Keratinocyte (primary cell): ENCODE results near the gene PHACTR1. TPM values are rescaled to one million over a fixed set of nuclear protein-coding genes. Genes with fewer than 3 reads are reported as not detected.

Experiments used
- DNase-seq: peaks from one replicate; pipeline ENCODE4 v3.0.0-alpha.2; 2011; ENCODE audit warnings: low read depth, missing footprints, low spot score
- FAIRE-seq: peaks from 2 replicates; lab custom pipeline; 2011; peaks lifted over from hg19 to GRCh38; lab: Jason Lieb, UNC
- H2AFZ ChIP-seq: 2 replicates; pipeline ENCODE4 v1.6.0; 2012; ENCODE audit warnings: low read length, control low read depth, inconsistent platforms; ENCODE audit not compliant: control insufficient read depth
- H3K27ac ChIP-seq: 2 replicates; pipeline ENCODE4 v1.5.1; 2011; ENCODE audit warnings: low read length; ENCODE audit not compliant: control insufficient read depth, insufficient read depth
- H3K27me3 ChIP-seq: 3 replicates; pipeline ENCODE4 v1.6.0; 2011; ENCODE audit warnings: low read length; ENCODE audit not compliant: control insufficient read depth, insufficient read depth; ENCODE audit errors: extremely low read depth
- H3K36me3 ChIP-seq, 2 experiments: 2 replicates in 1 of 2; 3 replicates in 1 of 2; pipeline ENCODE4 v1.5.1; 2011; ENCODE audit warnings: low read length in 2 of 2, mild to moderate bottlenecking in 1 of 2; ENCODE audit not compliant: control insufficient read depth in 2 of 2, insufficient read depth in 2 of 2; ENCODE audit errors: extremely low read depth in 1 of 2
- H3K4me1 ChIP-seq: 3 replicates; pipeline ENCODE4 v1.5.1; 2011; ENCODE audit warnings: low read length; ENCODE audit not compliant: control insufficient read depth, insufficient read depth; ENCODE audit errors: extremely low read depth
- H3K4me2 ChIP-seq: 3 replicates; pipeline ENCODE4 v1.6.0; 2011; ENCODE audit warnings: low read depth, low read length; ENCODE audit not compliant: control insufficient read depth, insufficient read depth; ENCODE audit errors: extremely low read depth
- H3K4me3 ChIP-seq, 3 experiments: fragments of 200-600 bp in 1 of 3; sonication (generic) in 1 of 3; 2 replicates in 2 of 3; 3 replicates in 1 of 3; pipeline ENCODE4 v1.5.1; 2011 to 2016; ENCODE audit warnings: low read length in 3 of 3, mild to moderate bottlenecking in 3 of 3, control low read depth in 2 of 3, inconsistent platforms in 1 of 3, low read depth in 1 of 3, mixed read lengths in 1 of 3, mixed run types in 1 of 3, moderate library complexity in 1 of 3; ENCODE audit not compliant: control insufficient read depth in 2 of 3, insufficient read depth in 2 of 3; ENCODE audit errors: extremely low read depth in 1 of 3
- H3K79me2 ChIP-seq: 2 replicates; pipeline ENCODE4 v1.6.0; 2012; ENCODE audit warnings: low read length; ENCODE audit not compliant: control insufficient read depth, insufficient read depth
- H3K9ac ChIP-seq: 3 replicates; pipeline ENCODE4 v1.6.0; 2011; ENCODE audit warnings: low read length; ENCODE audit not compliant: control insufficient read depth, insufficient read depth; ENCODE audit errors: extremely low read depth
- H3K9me1 ChIP-seq: 3 replicates; pipeline ENCODE4 v1.6.0; 2011; ENCODE audit warnings: low read length; ENCODE audit not compliant: control insufficient read depth, insufficient read depth; ENCODE audit errors: extremely low read depth
- H3K9me3 ChIP-seq: 2 replicates; pipeline ENCODE4 v1.5.1; 2012; ENCODE audit warnings: low read depth, low read length; ENCODE audit not compliant: control insufficient read depth
- H4K20me1 ChIP-seq: 3 replicates; pipeline ENCODE4 v1.6.0; 2011; ENCODE audit warnings: low read length; ENCODE audit not compliant: control insufficient read depth, insufficient read depth; ENCODE audit errors: extremely low read depth
- CTCF ChIP-seq, 3 experiments: IDR thresholded peaks in 1 of 3; conservative IDR thresholded peaks in 1 of 3; optimal IDR thresholded peaks in 1 of 3; 2 replicates in 2 of 3; 3 replicates in 1 of 3; pipeline versions ENCODE3 to v1.5.1; 2011; ENCODE audit warnings: low read length in 3 of 3, mild to moderate bottlenecking in 3 of 3, moderate library complexity in 2 of 3, control low read depth in 1 of 3, inconsistent platforms in 1 of 3; ENCODE audit not compliant: insufficient read depth in 2 of 3; ENCODE audit errors: extremely low read depth in 1 of 3
- EZH2 ChIP-seq: IDR thresholded peaks from one replicate; pipeline ENCODE4 v1.6.1; 2012; ENCODE audit warnings: inconsistent platforms, mild to moderate bottlenecking, low read length, moderate library complexity
- dilution Hi-C: fragments of 300-500 bp; cut with MboI; formaldehyde crosslinking; loops from one replicate; pipeline ENCODE4 v1.7.0; 2020; ENCODE audit warnings: low sequenced_read_pairs; ENCODE audit not compliant: extremely low pct_ligation_motif_present
- polyA plus RNA-seq, 5 experiments: library from polyadenylated mRNA; depleted of rRNA in 3 of 5; stranded (reverse) in 3 of 5; stranded (forward) in 1 of 5; unstranded in 1 of 5; fragments of >200 nt; gene quantifications; 1 replicate in 1 of 5; 2 replicates in 3 of 5; 3 replicates in 1 of 5; pipeline versions ENCODE4 v1.2.1 to v1.2.3, GENCODE V29; 2011 to 2012; ENCODE audit warnings: missing spikeins in 2 of 5, low read depth in 1 of 5, low replicate concordance in 1 of 5

Gene PHACTR1
- polyA plus RNA-seq, 1 donor (not counting 4 experiments of a cell fraction or from before 2014, with no cell fraction given): 0.22 TPM

GRCh38 chr6:12760226-12760625 is 43.7 kb downstream of the PHACTR1 start:
- no peaks in the 10 kb centered on the region for H3K79me2 ChIP-seq
- DNase-seq (no peak), FAIRE-seq (no peak)
- no peak overlapping the region for H3K27ac ChIP-seq
- dilution Hi-C loops: no loop called here
- no peak overlapping the region for H2AFZ ChIP-seq
- TF ChIP-seq CTCF (optimal IDR thresholded peaks at IDR 0.05 in 1 of 3, IDR thresholded peaks at IDR 0.05 in 1 of 3, conservative IDR thresholded peaks at IDR 0.05 in 1 of 3; ENCODE audit: extremely low read depth in 1 of 3, insufficient read depth in 2 of 3, low read length in 3 of 3) (no peak), EZH2 (no peak)
- no peak overlapping the region for H3K9ac ChIP-seq
- H3K9me3 ChIP-seq: no peaks in the 10 kb centered on the region
- H3K36me3 ChIP-seq: no peaks in the 10 kb centered on the region
- no peak overlapping the region for H3K4me2 ChIP-seq
- H3K4me1 ChIP-seq: peaks cover 3% of the 10 kb centered on the region
- H3K27me3 ChIP-seq: no peaks in the 10 kb centered on the region
- H4K20me1 ChIP-seq: no peaks in the 10 kb centered on the region
- H3K9me1 ChIP-seq: no peaks in the 10 kb centered on the region
- no peak overlapping the region for H3K4me3 ChIP-seq

- no peak overlapping the region for H3K9ac ChIP-seq
- no peaks in the 10 kb centered on the region for H3K27me3 ChIP-seq
- H2AFZ ChIP-seq: no peak overlapping the region
- H3K4me3 ChIP-seq: no peak overlapping the region
- no peaks in the 10 kb centered on the region for H3K79me2 ChIP-seq
- no peaks in the 10 kb centered on the region for H3K36me3 ChIP-seq
- FAIRE-seq (no peak), DNase-seq (no peak)
- H3K4me2 ChIP-seq: no peak overlapping the region
- dilution Hi-C loops: no loop called here
- peaks cover 3% of the 10 kb centered on the region for H3K4me1 ChIP-seq
- TF ChIP-seq CTCF (optimal IDR thresholded peaks at IDR 0.05 in 1 of 3, IDR thresholded peaks at IDR 0.05 in 1 of 3, conservative IDR thresholded peaks at IDR 0.05 in 1 of 3; ENCODE audit: extremely low read depth in 1 of 3, insufficient read depth in 2 of 3, low read length in 3 of 3): no peak
- TF ChIP-seq EZH2: no peak
- no peaks in the 10 kb centered on the region for H3K9me3 ChIP-seq
- H3K9me1 ChIP-seq: no peaks in the 10 kb centered on the region
- no peaks in the 10 kb centered on the region for H4K20me1 ChIP-seq
- no peak overlapping the region for H3K27ac ChIP-seq
Observed at GRCh38 chr6:12760911-12761310, 44.3 kb downstream of the PHACTR1 start.
